HG03565 (cell line): ENCODE data around the gene CLEC4G.
"Not testable (repeated sequence)": the region's sequence is repeated elsewhere in the genome, so short reads cannot be mapped to it uniquely, and the experiment has no call there.

Source experiments
- ATAC-seq: cut with Tn5 transposase; IDR thresholded peaks from one replicate; pipeline ENCODE4 v1.9.1; 2021; ENCODE audit warnings: mild to moderate bottlenecking, moderate library complexity; ENCODE audit not compliant: unreplicated experiment

CLEC4G gene

GRCh38 chr19:7732045-7732444 is at the start of gene CLEC4G:
Gene CLEC4G (minus strand): TSS chr19:7732110. CDS start chr19:7732102, 8 bp downstream.
- ATAC-seq, result no peak

- ATAC-seq, result no peak
These were observed 49.2 kb upstream of the CLEC4G start for GRCh38 chr19:7781157-7781556.

- ATAC-seq, result no peak
These were observed 47.9 kb upstream of the CLEC4G start for GRCh38 chr19:7779631-7780486.

GRCh38 chr19:7778081-7778480 is 46.2 kb upstream of the CLEC4G start:
- no peak for ATAC-seq

- ATAC-seq, result no peak
These were observed 43.9 kb upstream of the CLEC4G start for GRCh38 chr19:7775761-7776160.

- no peak for ATAC-seq
These were observed 41.9 kb upstream of the CLEC4G start for GRCh38 chr19:7773841-7774240.

GRCh38 chr19:7772752-7773291 is 40.9 kb upstream of the CLEC4G start:
- ATAC-seq, result no peak

- ATAC-seq, result no peak
These were observed 39.2 kb upstream of the CLEC4G start for GRCh38 chr19:7771072-7771471.

GRCh38 chr19:7769171-7769570 is 37.3 kb upstream of the CLEC4G start:
- no peak for ATAC-seq

GRCh38 chr19:7767487-7767886 is 35.6 kb upstream of the CLEC4G start:
- no peak for ATAC-seq

- ATAC-seq, result no peak
These were observed 34.6 kb upstream of the CLEC4G start for GRCh38 chr19:7766535-7766934.

- ATAC-seq, result not testable (repeated sequence)
These were observed 33.1 kb upstream of the CLEC4G start for GRCh38 chr19:7765043-7765442.

- ATAC-seq, result not testable (repeated sequence)
These were observed 32.2 kb upstream of the CLEC4G start for GRCh38 chr19:7764157-7764556.

GRCh38 chr19:7763696-7764095 is 31.8 kb upstream of the CLEC4G start:
- no peak for ATAC-seq

GRCh38 chr19:7762719-7763293 is 30.9 kb upstream of the CLEC4G start, which contains the start of gene CLEC4M:
Gene CLEC4M (plus strand): TSS chr19:7763243. CDS start chr19:7763267, 24 bp downstream.
- no peak for ATAC-seq

GRCh38 chr19:7759156-7759555 is 27.2 kb upstream of the CLEC4G start:
- no peak for ATAC-seq

- no peak for ATAC-seq
These were observed 25.4 kb upstream of the CLEC4G start for GRCh38 chr19:7757358-7757757.

- no peak for ATAC-seq
These were observed 24.3 kb upstream of the CLEC4G start for GRCh38 chr19:7756258-7756657.

- ATAC-seq, result no peak
These were observed 19.4 kb upstream of the CLEC4G start for GRCh38 chr19:7751157-7751783.

- no peak for ATAC-seq
These were observed 16.8 kb upstream of the CLEC4G start for GRCh38 chr19:7748756-7749155.

- no peak for ATAC-seq
These were observed 16.3 kb upstream of the CLEC4G start for GRCh38 chr19:7748171-7748570.
